Prostate gland (tissue), 2 donors: ENCODE data around the gene FGF12.

Source experiments
- POLR2A ChIP-seq: fragments of 450-650 bp; IDR thresholded peaks from one replicate; pipeline ENCODE4 v1.6.1; 2016; ENCODE audit warnings: antibody characterized with exemption, mild to moderate bottlenecking
- POLR2AphosphoS5 ChIP-seq: sonication (generic); formaldehyde crosslinking; IDR thresholded peaks from one replicate; pipeline ENCODE4 v1.6.1; 2017; ENCODE audit warnings: antibody characterized with exemption
- TF ChIP-seq, protein P1 (sequence below), 4 experiments: fragments of 200-600 bp in 2 of 4; fragments of 450-650 bp in 2 of 4; sonication (generic) in 2 of 4; IDR thresholded peaks; 1 replicate in 3 of 4; 2 replicates in 1 of 4; pipeline ENCODE4 v1.5.1; 2016 to 2019; ENCODE audit warnings: antibody characterized with exemption in 4 of 4, mild to moderate bottlenecking in 2 of 4, moderate library complexity in 2 of 4

DNA sequence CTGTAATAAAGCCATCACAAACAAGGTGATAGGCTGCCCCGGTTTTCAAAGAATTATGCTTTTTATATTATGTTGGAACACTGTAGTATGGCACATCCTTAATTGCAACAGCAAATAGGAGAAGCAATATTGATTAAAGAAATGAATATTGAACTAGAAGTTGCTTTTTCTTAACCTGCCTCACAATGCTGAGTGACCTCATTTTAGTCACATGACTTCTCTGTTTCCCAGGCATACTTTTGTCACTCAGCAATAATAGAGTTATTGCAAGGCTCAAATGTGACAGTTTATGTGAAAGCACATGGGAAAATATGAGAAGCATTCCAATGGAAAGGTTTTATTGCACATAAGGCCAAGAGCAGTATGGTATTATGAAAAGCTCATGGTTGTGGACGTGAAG is 400.7 kb downstream of the FGF12 start:
- TF ChIP-seq POLR2A (no peak), POLR2AphosphoS5 (no peak)
- TF ChIP-seq, protein P1, sequence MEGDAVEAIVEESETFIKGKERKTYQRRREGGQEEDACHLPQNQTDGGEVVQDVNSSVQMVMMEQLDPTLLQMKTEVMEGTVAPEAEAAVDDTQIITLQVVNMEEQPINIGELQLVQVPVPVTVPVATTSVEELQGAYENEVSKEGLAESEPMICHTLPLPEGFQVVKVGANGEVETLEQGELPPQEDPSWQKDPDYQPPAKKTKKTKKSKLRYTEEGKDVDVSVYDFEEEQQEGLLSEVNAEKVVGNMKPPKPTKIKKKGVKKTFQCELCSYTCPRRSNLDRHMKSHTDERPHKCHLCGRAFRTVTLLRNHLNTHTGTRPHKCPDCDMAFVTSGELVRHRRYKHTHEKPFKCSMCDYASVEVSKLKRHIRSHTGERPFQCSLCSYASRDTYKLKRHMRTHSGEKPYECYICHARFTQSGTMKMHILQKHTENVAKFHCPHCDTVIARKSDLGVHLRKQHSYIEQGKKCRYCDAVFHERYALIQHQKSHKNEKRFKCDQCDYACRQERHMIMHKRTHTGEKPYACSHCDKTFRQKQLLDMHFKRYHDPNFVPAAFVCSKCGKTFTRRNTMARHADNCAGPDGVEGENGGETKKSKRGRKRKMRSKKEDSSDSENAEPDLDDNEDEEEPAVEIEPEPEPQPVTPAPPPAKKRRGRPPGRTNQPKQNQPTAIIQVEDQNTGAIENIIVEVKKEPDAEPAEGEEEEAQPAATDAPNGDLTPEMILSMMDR (IDR thresholded peaks at IDR 0.05), result no peak
